SH-SY5Y (cell line): Measurements from ENCODE around the gene KRT36.

ENCODE experiments used
- GATA2 ChIP-seq: IDR thresholded peaks from 2 replicates; pipeline ENCODE4 v1.6.1; 2011; ENCODE audit warnings: mild to moderate bottlenecking, low read depth, low read length
- GATA3 ChIP-seq: IDR thresholded peaks from 2 replicates; pipeline ENCODE4 v1.6.1; 2011; ENCODE audit warnings: low read depth, mild to moderate bottlenecking, low read length, moderate library complexity

Gene KRT36

DNA sequence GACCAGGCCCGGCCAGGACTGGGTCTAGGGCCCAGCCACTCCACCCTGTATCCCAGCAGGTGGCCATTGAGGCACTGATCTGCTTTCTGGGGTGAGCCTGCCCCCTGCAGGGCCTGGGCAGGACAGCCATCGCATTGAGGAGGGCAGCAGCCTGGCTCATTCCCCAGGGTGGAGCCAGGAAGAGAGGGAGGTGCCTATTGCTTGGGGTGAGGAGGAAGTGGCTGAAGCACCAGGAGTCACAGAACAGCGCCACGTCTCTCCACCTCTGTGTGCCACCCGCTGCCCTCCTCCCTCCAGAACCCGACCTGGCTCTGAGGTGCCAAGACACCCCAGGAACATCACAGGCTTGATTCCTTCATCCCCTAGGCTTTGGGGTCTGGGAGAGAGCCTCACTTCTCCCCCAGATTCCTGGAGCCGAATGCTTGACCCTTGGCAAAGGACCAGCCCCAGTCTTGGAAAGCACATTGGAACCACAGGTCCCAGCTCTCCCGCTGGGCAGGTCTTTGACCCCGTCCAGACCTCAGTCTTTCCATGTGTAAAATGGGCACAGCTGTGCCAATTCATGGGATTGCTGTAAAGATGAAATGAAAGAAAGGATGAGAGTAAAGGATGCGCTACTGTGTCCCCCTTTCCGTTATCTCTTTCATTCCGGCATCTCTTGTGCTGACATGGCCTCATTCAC, 7.2 kb upstream of the KRT36 start:
- TF ChIP-seq GATA3 = no peak
- no peak for TF ChIP-seq GATA2

- TF ChIP-seq GATA2 (no peak), GATA3 (no peak)
Measured at GRCh38 chr17:41494524-41494923, 4.8 kb upstream of the KRT36 start.

DNA sequence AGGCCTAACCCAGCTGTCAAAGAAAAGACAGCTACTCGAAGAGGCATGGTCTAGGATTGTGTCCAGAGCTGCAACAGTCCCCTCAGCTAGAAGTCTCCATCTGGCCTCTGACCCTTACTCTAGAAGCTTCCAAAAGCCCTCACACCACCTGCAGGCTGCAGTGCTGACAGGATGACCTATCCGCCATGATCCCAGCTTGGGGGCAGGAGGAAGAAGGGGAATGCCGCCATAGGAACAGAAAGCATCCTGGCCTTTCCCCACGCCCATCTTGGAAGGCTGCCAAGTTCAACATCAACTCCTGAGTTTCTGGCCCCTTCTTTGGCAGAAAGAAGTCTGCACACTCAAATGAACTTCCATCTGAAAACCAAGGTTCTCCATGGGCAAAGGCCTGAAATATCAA, 3.1 kb upstream of the KRT36 start:
- TF ChIP-seq GATA2 = no peak
- TF ChIP-seq GATA3 = no peak

DNA sequence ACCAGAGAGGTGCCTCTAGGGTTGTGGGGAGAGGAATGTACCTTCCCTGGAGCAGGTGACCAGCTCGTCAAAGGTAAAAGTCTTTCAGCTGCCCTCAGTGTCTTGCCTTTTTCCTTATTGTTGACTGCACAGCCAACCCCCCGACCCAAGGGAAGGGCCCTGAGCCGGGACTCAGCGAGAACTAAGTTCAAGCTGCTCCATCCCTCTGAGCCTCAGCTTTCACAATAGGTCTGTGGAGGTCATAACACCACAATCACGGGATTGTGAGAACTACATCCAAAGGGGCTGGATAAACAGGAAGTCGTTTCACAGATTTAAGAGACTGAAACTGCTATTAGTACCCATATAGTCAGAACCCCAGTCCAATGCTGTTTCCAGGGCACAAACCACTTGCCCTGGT, 2.6 kb upstream of the KRT36 start:
- no peak for TF ChIP-seq GATA2
- no peak for TF ChIP-seq GATA3

- no peak for TF ChIP-seq GATA2
- TF ChIP-seq GATA3 = no peak
Measured at GRCh38 chr17:41491476-41491875, 1.8 kb upstream of the KRT36 start.

GRCh38 chr17:41490000-41490990, 585 bp upstream of the KRT36 start:
- TF ChIP-seq GATA2 (no peak), GATA3 (no peak)

DNA sequence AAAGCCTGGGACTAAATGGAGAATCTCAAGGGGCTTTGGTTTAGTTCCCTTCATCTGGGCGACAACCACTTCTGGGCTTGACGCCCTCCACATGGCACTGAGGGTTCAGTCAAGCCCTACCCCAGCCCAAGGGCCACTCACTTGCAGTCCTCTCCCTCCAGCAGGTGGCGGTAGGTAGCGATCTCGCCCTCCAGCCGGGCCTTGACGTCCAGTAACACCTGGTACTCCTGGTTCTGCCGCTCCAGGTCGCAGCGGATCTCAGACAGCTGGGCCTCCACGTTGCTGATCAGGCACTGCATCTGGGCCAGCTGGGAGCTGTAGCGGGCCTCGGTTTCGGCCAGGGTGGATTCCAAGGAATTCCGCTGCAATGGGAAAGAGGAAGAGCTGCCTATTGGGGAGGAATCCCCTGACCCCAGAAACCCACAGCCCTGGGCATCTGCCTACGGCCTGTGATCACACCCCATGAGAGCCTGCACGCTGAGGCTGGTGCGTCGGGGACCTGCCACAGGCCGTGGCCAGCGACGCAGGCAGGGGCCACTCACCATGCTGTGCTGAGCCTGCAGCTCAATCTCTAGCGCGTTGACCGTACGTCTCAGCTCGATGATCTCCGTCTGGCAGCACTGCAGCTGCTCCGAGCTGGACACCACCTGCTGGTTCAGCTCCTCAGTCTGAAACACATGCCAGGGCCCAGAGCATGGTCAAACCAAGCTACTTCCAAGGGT, 2.7 kb downstream of the KRT36 start:
- no peak for TF ChIP-seq GATA2
- TF ChIP-seq GATA3 = no peak

DNA sequence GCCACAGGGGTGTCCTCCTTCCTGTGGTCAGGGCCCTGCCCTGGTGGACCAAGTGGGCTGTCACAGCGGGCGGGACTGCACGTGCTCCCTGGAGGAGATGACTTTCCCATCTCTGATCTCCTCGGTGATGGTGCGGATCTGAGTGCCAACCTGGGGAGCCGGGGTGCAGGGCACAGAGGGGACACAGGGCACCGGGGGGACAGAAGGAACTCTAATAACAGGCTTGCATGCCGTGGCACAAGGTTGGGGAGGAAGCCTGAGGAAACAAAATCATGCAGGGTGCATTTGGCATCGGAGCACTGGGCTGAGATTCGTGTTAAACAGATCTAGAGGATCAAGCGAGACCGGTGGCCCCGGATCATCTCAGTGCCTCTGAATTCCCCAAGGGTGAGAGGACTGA, 3.4 kb downstream of the KRT36 start:
- TF ChIP-seq GATA3 (no peak), GATA2 (no peak)

DNA sequence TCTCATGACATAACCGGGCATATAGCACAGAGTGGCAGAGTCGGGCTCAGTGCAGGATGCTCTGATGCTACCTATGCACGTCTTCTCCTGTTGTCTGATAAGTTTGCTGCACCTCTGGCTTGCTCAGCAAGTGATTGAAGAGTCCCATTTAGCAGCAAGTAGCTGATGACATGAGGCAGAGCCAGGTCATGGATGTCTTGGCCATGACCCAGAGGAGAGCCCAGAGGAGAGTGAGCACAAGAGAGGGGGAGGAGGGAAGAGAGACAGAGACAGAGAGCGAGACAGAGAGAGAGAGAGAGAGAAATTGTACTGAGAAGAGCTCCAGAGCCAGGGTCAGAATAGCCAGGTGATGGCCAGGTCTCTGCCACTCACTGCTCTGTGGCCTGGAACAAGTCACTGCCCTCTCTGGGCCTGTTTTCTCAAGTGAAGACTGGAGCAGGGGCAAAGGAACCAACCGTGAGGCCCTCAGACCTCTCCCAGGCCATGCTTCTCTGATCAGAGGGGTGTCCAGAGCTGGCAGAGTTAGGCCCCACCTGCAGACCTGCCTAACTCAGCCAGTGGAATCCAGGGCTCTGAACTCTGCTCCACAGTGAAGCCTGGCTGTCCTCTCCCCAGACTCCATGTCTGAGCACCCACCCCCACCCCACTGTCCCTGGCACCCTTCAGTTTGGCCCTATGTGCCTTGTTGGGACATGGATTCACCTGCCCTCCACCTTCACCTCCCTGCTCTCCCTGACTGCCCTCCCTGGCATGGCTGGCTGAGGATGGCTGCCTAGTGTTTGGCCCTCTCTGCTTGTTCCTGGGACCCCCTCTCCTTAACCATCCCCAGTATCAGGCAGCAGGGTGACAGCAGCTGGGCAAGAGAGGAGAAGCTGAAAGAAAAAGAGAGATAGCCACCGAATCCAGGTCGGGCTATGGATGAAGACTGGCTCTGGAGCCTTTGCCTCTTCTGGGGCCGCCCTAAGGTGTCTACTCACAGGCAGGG, 4.5 kb downstream of the KRT36 start:
- TF ChIP-seq GATA2 (no peak), GATA3 (no peak)

DNA sequence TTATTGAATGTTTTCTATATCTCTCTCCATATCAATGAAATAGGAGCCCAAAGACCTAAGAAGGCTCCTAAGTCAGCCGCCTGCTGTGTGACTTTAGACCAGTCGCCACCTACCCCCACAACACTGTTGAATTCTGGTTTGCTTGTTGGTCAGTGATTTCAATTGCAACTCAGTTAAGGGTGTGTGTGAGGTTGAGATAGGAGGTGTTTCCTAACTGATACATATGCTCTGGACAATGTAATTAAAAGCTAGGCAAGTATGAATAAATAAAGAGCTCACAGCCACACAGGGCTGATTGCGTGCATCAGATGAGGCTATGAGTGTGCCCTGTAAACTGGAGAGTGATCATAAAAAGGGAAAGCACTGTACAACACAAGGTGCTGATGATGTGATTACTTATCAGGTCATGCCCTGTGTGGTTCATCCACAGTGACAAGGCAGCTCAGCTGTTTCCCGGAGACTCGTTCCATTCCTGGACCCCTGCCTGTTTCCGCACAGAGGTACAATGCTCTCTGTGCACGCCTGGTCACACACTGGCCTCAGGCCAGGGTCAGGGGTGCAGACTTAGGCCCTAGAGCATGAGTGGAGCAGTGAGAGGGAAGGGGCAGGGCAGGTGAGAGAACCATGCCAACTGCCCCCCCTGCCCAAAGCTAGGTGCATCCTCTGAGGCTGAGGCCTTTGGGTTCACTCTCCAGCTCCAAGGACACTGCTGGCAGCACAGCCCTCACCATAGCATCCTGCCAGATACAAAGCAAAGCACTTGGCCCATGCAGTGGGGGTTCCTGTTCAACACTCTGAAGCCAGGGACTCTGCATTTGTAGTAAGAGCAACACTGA, 5.5 kb downstream of the KRT36 start:
- TF ChIP-seq GATA2 = no peak
- no peak for TF ChIP-seq GATA3

- TF ChIP-seq GATA3 = no peak
- TF ChIP-seq GATA2 = no peak
Measured at GRCh38 chr17:41483531-41483930, 6.2 kb downstream of the KRT36 start.

GRCh38 chr17:41481036-41481435, 8.7 kb downstream of the KRT36 start, which contains the start of gene KRT35:
TSS of gene KRT35 (minus strand) at chr17:41481151. CDS start at chr17:41481097, 54 bp downstream.
- TF ChIP-seq GATA2 (no peak), GATA3 (no peak)
